Mesendoderm (in vitro differentiated cells): ENCODE results near the gene ACOXL.

Experiments used
- DNase-seq: peaks from one replicate; pipeline ENCODE4 v3.0.0; 2013
- H2AK5ac ChIP-seq: 2 replicates; pipeline ENCODE4 v1.6.1; 2013; ENCODE audit warnings: low read length, inconsistent platforms
- H2BK120ac ChIP-seq: 2 replicates; pipeline ENCODE4 v1.6.1; 2013; ENCODE audit warnings: low read depth, mild to moderate bottlenecking, low read length, moderate library complexity, mixed read lengths
- H2BK15ac ChIP-seq: replicated peaks from 2 replicates; pipeline ENCODE4 v1.6.1; 2013; ENCODE audit warnings: low read depth, mild to moderate bottlenecking, moderate library complexity
- H2BK5ac ChIP-seq: 2 replicates; pipeline ENCODE4 v1.6.1; 2013; ENCODE audit warnings: low read length, inconsistent platforms
- H3K18ac ChIP-seq: 2 replicates; pipeline ENCODE4 v1.6.1; 2013; ENCODE audit warnings: mild to moderate bottlenecking, low read length, mixed read lengths
- H3K23ac ChIP-seq: one replicate; pipeline ENCODE4 v1.6.1; 2013; ENCODE audit warnings: low read length
- H3K27ac ChIP-seq: 2 replicates; pipeline ENCODE4 v1.5.1; 2013; ENCODE audit warnings: low read depth, mild to moderate bottlenecking, inconsistent platforms, low read length, moderate library complexity
- H3K27me3 ChIP-seq: 2 replicates; pipeline ENCODE4 v1.6.1; 2013; ENCODE audit warnings: low read length, control low read depth, mild to moderate bottlenecking, inconsistent platforms; ENCODE audit not compliant: insufficient read depth, poor library complexity
- H3K36me3 ChIP-seq: 2 replicates; pipeline ENCODE4 v1.6.1; 2013; ENCODE audit warnings: low read length, inconsistent platforms; ENCODE audit not compliant: control insufficient read depth, insufficient read depth
- H3K4ac ChIP-seq: one replicate; pipeline ENCODE4 v1.6.1; 2013; ENCODE audit warnings: low read depth, mild to moderate bottlenecking, low read length, moderate library complexity
- H3K4me1 ChIP-seq: 2 replicates; pipeline ENCODE4 v1.6.1; 2013; ENCODE audit warnings: low read depth, low read length, inconsistent platforms; ENCODE audit not compliant: control insufficient read depth
- H3K4me2 ChIP-seq: 2 replicates; pipeline ENCODE4 v1.6.1; 2013; ENCODE audit warnings: low read length
- H3K4me3 ChIP-seq: 2 replicates; pipeline ENCODE4 v1.5.1; 2013; ENCODE audit warnings: mild to moderate bottlenecking, low read length
- H3K56ac ChIP-seq: one replicate; pipeline ENCODE4 v1.6.1; 2013; ENCODE audit warnings: low read length
- H3K79me1 ChIP-seq: 2 replicates; pipeline ENCODE4 v1.6.1; 2013; ENCODE audit warnings: low read length, inconsistent platforms
- H3K79me2 ChIP-seq: 2 replicates; pipeline ENCODE4 v1.6.1; 2013; ENCODE audit warnings: mild to moderate bottlenecking, low read length; ENCODE audit not compliant: control insufficient read depth, insufficient read depth
- H3K9ac ChIP-seq: 2 replicates; pipeline ENCODE4 v1.6.1; 2013; ENCODE audit warnings: low read length, inconsistent platforms
- H4K5ac ChIP-seq: one replicate; pipeline ENCODE4 v1.6.1; 2013; ENCODE audit warnings: low read length
- H4K8ac ChIP-seq: one replicate; pipeline ENCODE4 v1.6.1; 2013; ENCODE audit warnings: low read depth, mild to moderate bottlenecking, control low read depth, low read length, moderate library complexity
- WGBS: extraction: QIAGEN DNeasy Blood & Tissue Kit; methylation state at CpG from one replicate; pipeline ENCODE4 v1.1.7; 2013; ENCODE audit warnings: low lambda C conversion rate, missing lambda C conversion rate; ENCODE audit not compliant: insufficient coverage; ENCODE audit errors: extremely low coverage; 5-methylcytosine and 5-hydroxymethylcytosine counted together

The ACOXL gene

DNA sequence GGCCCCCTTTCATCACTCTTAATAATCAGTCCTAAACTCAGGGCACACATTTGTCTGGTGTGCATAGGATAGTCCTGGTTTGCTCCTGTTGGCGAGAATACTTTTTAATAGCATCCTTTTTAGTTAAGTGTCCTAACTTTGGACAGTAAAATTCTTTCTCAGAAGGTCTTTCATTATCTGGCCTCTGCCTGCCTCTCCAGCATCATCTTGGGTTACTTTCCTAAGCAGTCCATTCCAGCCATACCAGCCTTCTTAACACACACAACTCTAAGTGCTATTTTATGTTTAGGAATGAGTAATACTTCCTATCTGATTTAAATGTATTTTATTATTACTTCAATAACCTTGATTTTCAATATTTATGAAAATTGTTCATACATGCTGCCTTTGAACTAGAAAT, 151.0 kb downstream of the ACOXL start:
- Histone ChIP-seq H3K4me2 (no peak overlapping the region), H3K56ac (no peak overlapping the region), H3K36me3 (no peaks in the 10 kb centered on the region), H2BK120ac (no peak overlapping the region), H3K27me3 (no peaks in the 10 kb centered on the region), H3K79me1 (no peaks in the 10 kb centered on the region), H3K4me3 (no peak overlapping the region), H4K8ac (no peak overlapping the region), H2AK5ac (no peak overlapping the region), H3K4me1 (no peaks in the 10 kb centered on the region), H3K23ac (no peak overlapping the region), H2BK15ac (no peak overlapping the region), H3K18ac (no peak overlapping the region), H3K9ac (no peak overlapping the region), H2BK5ac (no peak overlapping the region), H3K4ac (no peak overlapping the region), H4K5ac (no peak overlapping the region), H3K27ac (no peak overlapping the region), H3K79me2 (no peaks in the 10 kb centered on the region)
- DNase-seq: no peak
- no CpG with 5 or more reads among the region's 1 CpG for WGBS

DNA sequence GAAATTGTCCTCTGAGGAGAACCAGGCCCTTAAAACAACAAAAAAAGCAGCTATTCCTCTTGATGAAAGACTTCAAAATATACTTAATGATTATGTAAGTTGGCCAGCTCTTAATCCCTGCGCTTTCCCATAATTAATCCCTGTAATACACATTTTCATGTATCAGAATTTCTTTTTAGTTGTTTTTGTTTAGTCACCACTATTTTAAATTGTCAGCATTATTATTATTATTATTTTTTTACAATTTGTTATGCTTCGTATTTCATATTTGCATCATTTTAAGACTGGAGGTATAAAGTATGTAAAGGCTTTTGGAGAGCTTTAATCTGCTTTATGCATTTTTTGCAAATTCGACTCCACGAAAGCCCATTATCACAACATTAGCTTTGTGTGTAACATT, 152.9 kb downstream of the ACOXL start:
- Histone ChIP-seq H2BK5ac (no peak overlapping the region), H3K4ac (no peak overlapping the region), H3K23ac (no peak overlapping the region), H3K9ac (no peak overlapping the region), H4K8ac (no peak overlapping the region), H3K27ac (no peak overlapping the region), H3K79me1 (no peaks in the 10 kb centered on the region), H3K4me2 (no peak overlapping the region), H3K36me3 (no peaks in the 10 kb centered on the region), H2BK15ac (no peak overlapping the region), H3K79me2 (no peaks in the 10 kb centered on the region), H4K5ac (no peak overlapping the region), H2BK120ac (no peak overlapping the region), H3K56ac (no peak overlapping the region), H3K18ac (no peak overlapping the region), H3K4me3 (no peak overlapping the region), H3K27me3 (no peaks in the 10 kb centered on the region), H3K4me1 (no peaks in the 10 kb centered on the region), H2AK5ac (no peak overlapping the region)
- DNase-seq: no peak
- no CpG with 5 or more reads among the region's 4 CpGs for WGBS

DNA sequence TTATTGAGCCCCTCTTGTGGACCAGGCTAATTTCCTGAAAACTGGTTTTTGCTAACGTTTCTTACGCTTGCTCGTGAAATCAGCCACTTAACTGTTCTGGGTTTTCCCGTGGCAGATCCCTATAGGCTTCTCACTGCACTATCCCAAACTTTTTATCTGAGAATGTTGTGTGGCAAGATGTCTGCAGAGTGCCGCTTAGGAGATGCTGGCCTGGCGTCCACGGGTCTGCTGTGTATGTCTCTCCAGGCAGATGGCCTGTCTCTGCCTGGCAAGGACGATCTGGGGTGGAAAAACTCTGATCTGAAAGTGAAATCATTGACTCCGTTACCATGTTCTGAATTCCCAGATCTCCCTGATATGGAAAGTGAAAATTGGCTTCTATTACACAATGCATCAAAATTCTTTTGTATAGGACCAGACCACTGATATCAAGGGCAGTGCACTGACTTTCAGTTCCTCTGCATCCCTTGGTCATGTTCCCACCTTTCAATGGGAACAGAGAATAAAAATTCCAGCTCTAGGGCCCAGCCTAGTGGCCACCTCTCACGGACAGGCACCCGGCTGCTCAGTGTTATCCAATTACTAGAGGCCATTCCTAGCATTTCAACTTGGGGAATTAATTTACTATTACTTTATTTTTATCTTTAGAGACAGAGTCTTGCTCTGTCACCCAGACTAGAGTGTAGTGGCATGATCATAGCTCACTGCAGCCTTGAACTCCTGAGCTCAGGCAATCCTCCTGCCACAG, 154.6 kb downstream of the ACOXL start:
- no peaks in the 10 kb centered on the region for H3K27me3 ChIP-seq

DNA sequence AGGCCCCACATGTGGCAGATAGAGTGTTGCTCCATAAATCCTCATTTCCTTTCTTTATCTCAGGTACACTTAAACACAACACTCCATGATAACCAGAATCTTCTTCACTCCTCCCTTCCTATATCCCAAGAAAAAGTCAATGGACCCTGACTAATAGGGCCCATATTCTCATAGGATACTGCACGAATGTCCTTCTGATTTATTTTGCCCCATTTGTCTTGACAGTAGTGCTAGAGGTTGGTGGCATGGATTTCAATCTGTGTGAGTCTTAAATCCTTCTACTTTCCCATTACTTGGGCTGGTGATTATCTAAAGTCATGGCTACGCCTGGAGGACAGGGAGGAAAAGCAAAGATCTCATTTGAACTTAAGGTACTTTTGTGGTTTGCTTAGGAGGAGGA, 156.0 kb downstream of the ACOXL start:
- no peak overlapping the region for H2BK15ac ChIP-seq
- DNase-seq: no peak
- no CpG with 5 or more reads among the region's 2 CpGs for WGBS

More for the DNA sequence above, 154.6 kb downstream of the ACOXL start:
- Histone ChIP-seq H3K27ac (no peak overlapping the region), H2BK15ac (no peak overlapping the region), H3K56ac (no peak overlapping the region), H4K5ac (no peak overlapping the region), H3K79me2 (no peaks in the 10 kb centered on the region), H2AK5ac (no peak overlapping the region), H2BK120ac (no peak overlapping the region), H4K8ac (no peak overlapping the region), H3K4ac (no peak overlapping the region), H2BK5ac (no peak overlapping the region), H3K4me2 (no peak overlapping the region), H3K36me3 (no peaks in the 10 kb centered on the region), H3K18ac (no peak overlapping the region), H3K79me1 (no peaks in the 10 kb centered on the region), H3K4me1 (no peaks in the 10 kb centered on the region), H3K9ac (no peak overlapping the region), H3K4me3 (no peak overlapping the region), H3K23ac (no peak overlapping the region)
- DNase-seq: no peak
- no CpG with 5 or more reads among the region's 11 CpGs for WGBS

DNA sequence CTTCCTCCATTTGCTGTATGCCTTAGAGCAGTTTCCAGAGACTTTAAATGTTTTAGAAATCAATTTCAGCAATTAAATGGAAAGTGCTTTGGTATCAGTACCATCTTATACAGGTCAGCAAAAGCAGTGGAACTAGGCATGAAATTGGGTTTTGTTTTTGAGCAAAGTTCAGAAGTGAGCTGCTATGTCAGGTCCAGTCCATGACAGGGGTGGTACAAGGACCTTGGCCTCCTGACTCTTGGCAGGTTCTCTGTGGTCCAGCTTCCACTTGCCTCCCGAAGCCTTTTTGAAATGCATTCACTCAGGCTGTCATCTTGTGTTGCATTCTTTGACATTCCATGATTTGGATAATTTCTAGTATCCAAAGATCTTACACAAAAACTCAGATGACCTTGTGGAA, 159.3 kb downstream of the ACOXL start:
- Histone ChIP-seq H2BK15ac (no peak overlapping the region), H4K8ac (no peak overlapping the region), H3K18ac (no peak overlapping the region), H2AK5ac (no peak overlapping the region), H3K56ac (no peak overlapping the region), H3K27ac (no peak overlapping the region), H3K9ac (no peak overlapping the region), H2BK120ac (no peak overlapping the region), H2BK5ac (no peak overlapping the region), H4K5ac (no peak overlapping the region), H3K27me3 (no peaks in the 10 kb centered on the region), H3K4me3 (no peak overlapping the region), H3K23ac (no peak overlapping the region), H3K79me1 (no peaks in the 10 kb centered on the region), H3K79me2 (no peaks in the 10 kb centered on the region), H3K4me1 (no peaks in the 10 kb centered on the region), H3K36me3 (no peaks in the 10 kb centered on the region), H3K4ac (no peak overlapping the region), H3K4me2 (no peak overlapping the region)
- WGBS: no CpG with 5 or more reads among the region's 1 CpG
- DNase-seq: no peak

More for the DNA sequence above, 156.0 kb downstream of the ACOXL start:
- Histone ChIP-seq H3K56ac (no peak overlapping the region), H3K27ac (no peak overlapping the region), H3K9ac (no peak overlapping the region), H3K36me3 (no peaks in the 10 kb centered on the region), H4K5ac (no peak overlapping the region), H3K79me2 (no peaks in the 10 kb centered on the region), H2BK5ac (no peak overlapping the region), H3K27me3 (no peaks in the 10 kb centered on the region), H3K23ac (no peak overlapping the region), H3K18ac (no peak overlapping the region), H3K4me1 (no peaks in the 10 kb centered on the region), H4K8ac (no peak overlapping the region), H2BK120ac (no peak overlapping the region), H2AK5ac (no peak overlapping the region), H3K4me3 (no peak overlapping the region), H3K79me1 (no peaks in the 10 kb centered on the region), H3K4me2 (no peak overlapping the region), H3K4ac (no peak overlapping the region)

DNA sequence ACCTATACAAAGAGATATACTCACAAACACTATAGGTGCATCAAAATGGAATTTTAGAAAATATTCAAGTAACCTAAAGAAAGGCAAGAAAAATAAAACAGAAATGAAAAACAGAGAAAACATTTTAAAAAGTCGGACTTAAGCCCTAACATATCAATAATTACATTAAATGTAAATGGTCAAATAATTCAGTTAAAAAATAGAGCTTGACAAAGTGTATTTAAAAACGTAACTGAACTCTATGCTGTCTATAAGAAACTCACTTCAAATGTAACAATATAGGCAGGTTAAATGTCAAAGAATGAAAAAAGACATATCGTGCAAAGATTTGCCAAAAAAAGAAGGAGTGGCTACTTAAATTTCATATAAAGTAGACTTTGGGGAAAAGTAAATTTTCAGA, 163.9 kb downstream of the ACOXL start:
- H3K4ac ChIP-seq: no peak overlapping the region

More for the DNA sequence above, 163.9 kb downstream of the ACOXL start:
- Histone ChIP-seq H3K27ac (no peak overlapping the region), H4K5ac (no peak overlapping the region), H3K23ac (no peak overlapping the region), H3K56ac (no peak overlapping the region), H3K79me2 (no peaks in the 10 kb centered on the region), H3K79me1 (no peaks in the 10 kb centered on the region), H2BK120ac (no peak overlapping the region), H2BK15ac (no peak overlapping the region), H3K9ac (no peak overlapping the region), H3K4me1 (no peaks in the 10 kb centered on the region), H3K27me3 (no peaks in the 10 kb centered on the region), H2AK5ac (no peak overlapping the region), H3K18ac (no peak overlapping the region), H3K4me2 (no peak overlapping the region), H4K8ac (no peak overlapping the region), H3K36me3 (no peaks in the 10 kb centered on the region), H3K4me3 (no peak overlapping the region), H2BK5ac (no peak overlapping the region)
- WGBS: no CpG with 5 or more reads among the region's 3 CpGs
- no peak for DNase-seq
